Activated T-cell treated with anti-CD3 and anti-CD28 coated beads, Interleukin-2, amount 50 U/mL, for 24 hours (primary cell): Measurements from ENCODE around the gene STON2.

ENCODE experiments used
- DNase-seq: peaks from one replicate; pipeline ENCODE4 v3.0.0-alpha.2; 2020
- H3K27ac Mint-ChIP-seq: 2 replicates; pipeline ENCODE4 v1.8.0; 2020; ENCODE audit warnings: mild to moderate bottlenecking, mixed read lengths
- H3K27me3 Mint-ChIP-seq: 2 replicates; pipeline ENCODE4 v1.8.0; 2020; ENCODE audit warnings: mixed read lengths
- H3K36me3 Mint-ChIP-seq: 2 replicates; pipeline ENCODE4 v1.8.0; 2020; ENCODE audit warnings: low read depth, mixed read lengths
- H3K4me1 Mint-ChIP-seq: 2 replicates; pipeline ENCODE4 v1.8.0; 2020; ENCODE audit warnings: low read depth, mixed read lengths
- H3K4me3 Mint-ChIP-seq: 2 replicates; pipeline ENCODE4 v1.8.0; 2020; ENCODE audit warnings: mild to moderate bottlenecking, moderate library complexity, mixed read lengths
- H3K9me3 Mint-ChIP-seq: 2 replicates; pipeline ENCODE4 v1.8.0; 2020; ENCODE audit warnings: mixed read lengths

Gene STON2

DNA sequence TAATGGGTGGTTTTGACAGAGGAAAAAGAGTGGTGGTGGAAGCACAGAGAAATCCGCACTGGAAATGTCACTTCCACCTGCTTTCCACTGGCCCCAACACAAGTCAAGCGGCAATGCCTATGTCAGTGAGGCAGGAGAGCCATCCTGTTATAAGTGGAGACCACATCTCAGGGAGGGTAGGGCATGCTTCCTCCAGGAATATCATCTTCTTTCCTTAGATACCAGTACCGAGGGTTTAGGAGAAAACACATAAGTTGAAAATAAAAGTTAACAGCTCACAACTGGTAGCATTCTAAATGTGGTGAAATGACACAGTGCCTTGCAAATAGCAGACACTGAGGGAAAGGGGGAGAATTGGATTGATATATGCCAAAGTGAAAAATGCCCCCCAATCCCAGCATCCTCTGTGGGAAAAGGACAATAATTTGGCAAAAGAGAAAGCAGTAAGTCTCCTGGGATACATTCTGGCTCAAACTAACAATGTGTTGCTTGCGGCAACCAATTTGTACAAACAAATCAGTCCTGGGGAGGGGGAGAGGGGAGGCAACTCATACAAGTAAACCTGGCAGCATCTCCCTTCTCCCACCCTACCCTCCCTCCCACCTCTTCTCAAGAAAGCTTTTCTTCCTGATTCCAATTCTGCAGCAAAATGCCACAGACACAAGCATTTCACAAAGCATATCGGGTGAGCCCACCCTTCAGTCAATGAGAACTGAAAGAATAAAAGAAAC lies 57.1 kb downstream of the STON2 start:
- Mint-ChIP-seq H3K4me1 (no peaks in the 10 kb centered on the region), H3K27me3 (peaks cover 26% of the 10 kb centered on the region), H3K27ac (no peak overlapping the region), H3K36me3 (no peaks in the 10 kb centered on the region), H3K4me3 (no peak overlapping the region), H3K9me3 (no peaks in the 10 kb centered on the region)
- DNase-seq = no peak

DNA sequence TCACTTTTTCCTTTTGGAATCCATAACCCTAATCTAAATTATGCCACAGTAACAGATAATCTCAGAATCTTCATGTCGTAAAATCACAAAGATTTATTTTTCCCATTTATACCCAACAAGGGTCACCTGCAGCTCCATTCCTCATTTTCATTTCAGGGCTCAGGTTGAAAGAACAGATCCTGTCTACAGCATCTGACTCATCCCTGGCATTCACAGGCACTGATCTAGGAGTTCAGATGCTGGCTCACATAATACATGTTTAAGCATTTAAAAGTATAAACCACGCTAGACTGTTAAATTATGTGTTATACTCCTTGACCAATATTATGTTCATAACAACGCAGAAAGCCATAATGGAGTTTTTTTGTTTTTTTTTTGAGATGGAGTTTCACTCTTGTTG lies 58.3 kb downstream of the STON2 start:
- no peaks in the 10 kb centered on the region for H3K36me3 Mint-ChIP-seq
- no peaks in the 10 kb centered on the region for H3K4me1 Mint-ChIP-seq
- peaks cover 23% of the 10 kb centered on the region for H3K27me3 Mint-ChIP-seq
- no peak overlapping the region for H3K4me3 Mint-ChIP-seq
- no peak overlapping the region for H3K27ac Mint-ChIP-seq
- no peak for DNase-seq
- no peaks in the 10 kb centered on the region for H3K9me3 Mint-ChIP-seq

DNA sequence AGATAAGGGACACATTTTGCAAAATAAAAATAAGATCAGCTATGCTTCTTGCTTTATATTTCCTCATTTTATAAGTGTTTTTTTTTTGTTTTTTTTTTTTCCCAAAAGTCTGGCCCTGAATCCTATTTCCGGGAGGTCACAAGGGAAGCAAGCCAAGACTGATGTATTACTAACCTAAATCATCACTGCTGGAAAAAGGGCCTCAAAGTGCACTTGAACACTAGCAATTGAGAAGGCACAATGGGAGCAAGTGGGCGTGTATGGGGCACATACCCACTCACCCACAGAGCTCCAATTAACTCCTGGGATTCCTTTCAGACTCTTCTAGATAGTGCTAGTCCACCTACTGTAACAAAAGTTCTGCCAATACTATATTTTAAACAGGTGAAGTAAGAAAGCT lies 58.8 kb downstream of the STON2 start:
- Mint-ChIP-seq H3K36me3 (no peaks in the 10 kb centered on the region), H3K4me3 (no peak overlapping the region), H3K9me3 (no peaks in the 10 kb centered on the region), H3K4me1 (no peaks in the 10 kb centered on the region), H3K27ac (no peak overlapping the region), H3K27me3 (peaks cover 27% of the 10 kb centered on the region)
- DNase-seq = no peak

DNA sequence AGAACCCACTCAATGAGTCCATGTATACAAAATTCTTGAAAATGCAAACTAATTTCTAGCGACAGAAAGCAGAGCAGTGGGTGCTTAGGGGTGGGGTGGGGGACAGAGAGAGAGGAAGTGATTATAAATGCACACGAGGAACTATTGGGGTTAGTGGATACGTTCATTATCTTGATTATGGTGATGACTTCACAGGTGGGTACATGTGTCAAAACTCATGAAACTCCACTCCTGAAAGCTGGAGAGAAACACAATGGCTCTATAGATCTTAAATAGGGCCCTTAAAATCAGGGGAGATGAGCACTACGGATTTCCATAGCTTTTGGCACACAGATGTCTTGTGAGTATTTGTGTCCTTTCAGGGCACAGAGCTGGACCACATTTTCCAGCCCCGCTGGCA lies 59.9 kb downstream of the STON2 start:
- Mint-ChIP-seq H3K4me1 (no peaks in the 10 kb centered on the region), H3K9me3 (no peaks in the 10 kb centered on the region), H3K36me3 (no peaks in the 10 kb centered on the region), H3K27me3 (peaks cover 25% of the 10 kb centered on the region), H3K27ac (no peak overlapping the region), H3K4me3 (no peak overlapping the region)
- no peak for DNase-seq

DNA sequence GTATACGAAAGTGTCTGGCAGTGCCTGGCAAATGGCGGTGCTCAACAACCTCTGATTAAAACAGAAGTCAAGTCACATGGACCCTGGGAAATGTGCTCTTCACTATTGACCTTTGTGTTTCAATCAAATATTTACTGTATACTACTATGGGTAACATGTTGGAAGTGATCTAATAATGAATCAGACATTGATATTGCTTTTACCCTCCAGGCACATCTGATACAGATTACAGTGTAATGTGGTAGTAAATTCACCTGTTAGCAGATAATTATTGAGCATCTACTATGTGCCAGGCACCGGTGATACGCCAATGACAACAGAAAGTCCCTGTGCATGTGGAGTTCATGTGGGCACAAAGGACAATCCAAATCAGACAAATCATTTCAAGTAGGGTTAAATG lies 63.1 kb downstream of the STON2 start:
- Mint-ChIP-seq H3K36me3 (no peaks in the 10 kb centered on the region), H3K27ac (no peak overlapping the region), H3K9me3 (no peaks in the 10 kb centered on the region), H3K27me3 (peaks cover 16% of the 10 kb centered on the region), H3K4me3 (no peak overlapping the region), H3K4me1 (no peaks in the 10 kb centered on the region)
- DNase-seq = no peak

DNA sequence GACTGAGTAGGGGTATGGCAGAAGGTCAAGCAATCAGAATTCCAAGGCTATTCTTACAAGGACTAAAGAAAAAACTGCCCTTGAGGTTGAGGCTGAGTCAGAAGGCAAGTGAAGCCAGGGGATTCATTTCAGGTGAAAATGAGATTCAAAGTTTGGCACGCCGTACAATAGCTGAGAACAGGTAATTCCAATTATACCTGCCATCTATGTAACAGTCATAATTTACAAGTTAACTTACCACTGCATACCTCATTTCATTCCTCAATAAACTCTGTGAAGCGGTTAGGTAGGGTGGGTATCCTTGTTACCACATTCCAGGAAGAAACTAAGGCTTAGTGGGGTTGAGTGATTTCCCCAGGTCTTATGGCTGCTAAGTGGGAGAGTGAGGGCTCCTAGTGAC lies 64.1 kb downstream of the STON2 start:
- DNase-seq = no peak

DNA sequence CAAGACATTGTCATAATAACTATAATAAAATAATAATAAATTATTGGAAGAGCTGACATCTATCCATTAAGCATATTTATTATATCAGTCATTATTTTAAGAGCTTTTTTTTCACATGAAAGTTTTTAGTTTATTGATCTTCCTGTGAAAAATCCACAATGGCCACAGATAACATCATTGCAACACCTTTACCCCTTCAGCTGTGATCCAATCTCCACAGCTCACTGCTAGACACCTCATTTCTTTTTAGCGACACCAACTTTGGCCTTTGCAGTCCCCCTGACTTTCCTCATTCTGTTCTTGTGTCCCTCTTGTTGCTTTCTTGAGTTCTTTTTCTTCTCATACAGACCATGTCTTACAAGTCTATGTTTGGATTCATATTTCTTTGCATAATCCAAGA lies 67.4 kb downstream of the STON2 start:
- Mint-ChIP-seq H3K36me3 (no peaks in the 10 kb centered on the region), H3K27ac (no peak overlapping the region), H3K4me1 (no peaks in the 10 kb centered on the region), H3K27me3 (peaks cover 14% of the 10 kb centered on the region), H3K9me3 (no peaks in the 10 kb centered on the region), H3K4me3 (no peak overlapping the region)
- no peak for DNase-seq

More for the DNA sequence above, 64.1 kb downstream of the STON2 start:
- Mint-ChIP-seq H3K27me3 (peaks cover 14% of the 10 kb centered on the region), H3K27ac (no peak overlapping the region), H3K36me3 (no peaks in the 10 kb centered on the region), H3K9me3 (no peaks in the 10 kb centered on the region), H3K4me1 (no peaks in the 10 kb centered on the region), H3K4me3 (no peak overlapping the region)

DNA sequence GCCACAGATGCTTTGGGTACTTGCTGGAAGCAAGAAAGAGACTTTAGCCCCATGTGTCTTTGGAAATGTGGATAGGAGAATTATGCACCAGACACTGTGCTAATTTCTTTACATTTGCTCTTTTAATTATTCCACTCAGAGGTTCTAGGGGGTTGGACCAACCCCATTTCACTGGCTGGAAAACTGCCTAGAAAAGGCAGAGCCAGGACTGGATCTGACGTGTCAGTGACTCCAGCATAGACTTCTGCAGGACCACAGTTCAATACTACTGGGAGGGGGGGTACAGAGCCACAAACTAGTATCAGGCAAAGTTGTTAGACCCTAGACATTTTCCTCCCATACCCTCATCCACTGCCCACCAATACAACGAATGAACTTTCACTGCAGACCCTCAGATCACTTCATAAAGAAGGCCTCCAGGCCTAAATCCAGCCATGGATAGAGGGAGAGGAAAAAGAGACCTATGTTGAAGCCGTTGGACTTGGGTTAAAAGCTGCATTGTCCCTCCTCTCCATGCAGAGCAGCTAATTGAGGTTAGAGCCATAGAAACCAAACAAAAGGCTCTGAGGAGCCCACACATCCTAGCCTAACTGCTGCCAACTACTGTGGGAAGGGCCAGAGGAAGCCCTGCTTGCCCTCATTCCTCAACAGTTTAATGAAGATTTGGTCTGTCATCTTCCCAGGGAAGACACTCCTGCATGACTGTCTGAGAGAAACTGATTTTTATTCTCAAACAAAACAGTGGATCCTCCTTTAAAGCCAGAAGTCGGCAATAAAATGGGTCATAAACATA lies 68.7 kb downstream of the STON2 start:
- H3K36me3 Mint-ChIP-seq = no peaks in the 10 kb centered on the region
- H3K4me1 Mint-ChIP-seq = no peaks in the 10 kb centered on the region
- peaks cover 10% of the 10 kb centered on the region for H3K27me3 Mint-ChIP-seq
- DNase-seq = no peak
- no peak overlapping the region for H3K27ac Mint-ChIP-seq
- H3K4me3 Mint-ChIP-seq = no peak overlapping the region
- no peaks in the 10 kb centered on the region for H3K9me3 Mint-ChIP-seq

DNA sequence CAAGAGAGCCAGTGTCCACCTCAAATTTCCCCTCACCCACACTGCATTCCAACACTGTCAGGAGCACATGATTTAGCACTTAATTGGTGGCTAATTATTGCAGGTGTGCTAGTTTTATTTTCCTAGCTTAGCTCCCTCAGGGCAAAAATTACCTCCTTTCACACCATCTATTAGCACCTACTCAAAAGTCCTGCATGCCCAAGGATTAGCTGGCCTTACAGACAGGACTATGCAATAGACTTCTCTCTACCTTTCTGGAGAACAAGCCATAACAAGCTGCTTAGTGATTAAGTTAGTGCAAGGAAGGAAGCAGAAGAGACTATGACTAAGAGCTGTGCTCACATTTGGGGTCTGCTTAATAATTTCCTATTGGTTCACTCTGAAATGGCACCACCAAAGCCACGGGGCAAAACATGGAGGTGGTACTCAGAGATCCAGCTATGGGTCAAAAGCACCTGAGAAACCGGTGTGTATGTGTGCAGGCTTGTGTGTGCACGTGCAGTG lies 69.5 kb downstream of the STON2 start:
- no peaks in the 10 kb centered on the region for H3K36me3 Mint-ChIP-seq
- no peak overlapping the region for H3K27ac Mint-ChIP-seq
- no peaks in the 10 kb centered on the region for H3K9me3 Mint-ChIP-seq
- DNase-seq = no peak
- H3K27me3 Mint-ChIP-seq = peaks cover 11% of the 10 kb centered on the region
- no peaks in the 10 kb centered on the region for H3K4me1 Mint-ChIP-seq
- H3K4me3 Mint-ChIP-seq = no peak overlapping the region

DNA sequence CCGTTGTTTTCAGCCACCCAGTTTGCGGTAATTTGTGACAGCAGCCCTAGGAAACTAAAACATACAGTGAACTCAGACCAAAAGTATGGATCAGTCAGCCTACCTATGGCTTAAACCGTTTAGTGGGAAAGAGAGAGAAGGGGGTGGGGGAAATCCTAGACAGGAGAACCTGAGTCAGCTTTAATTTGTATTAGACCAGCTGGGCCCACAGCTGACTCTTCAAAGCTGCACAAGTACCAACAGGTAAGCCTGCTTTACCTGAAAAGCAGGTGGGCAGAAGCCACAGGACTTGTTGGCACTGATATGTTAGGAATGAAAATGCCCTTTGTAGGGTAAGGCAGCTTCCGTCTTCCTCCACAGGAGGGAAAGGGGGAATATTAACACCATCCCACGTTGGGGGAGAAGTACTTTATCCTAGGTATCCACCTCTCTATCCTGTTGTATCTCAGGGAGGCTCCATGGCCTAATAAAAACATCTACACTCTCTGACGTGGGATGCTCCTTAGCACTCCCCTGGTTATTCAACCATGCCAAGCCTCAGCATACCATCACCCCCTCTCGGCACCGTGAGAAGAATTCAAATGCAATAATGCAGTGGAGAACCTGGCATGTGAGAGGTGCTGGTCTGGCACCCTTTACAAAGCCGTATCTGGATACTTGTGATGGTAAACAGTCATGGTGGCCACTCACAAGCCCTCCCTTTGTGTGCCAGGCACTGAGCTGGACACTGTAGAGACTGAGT lies 70.3 kb downstream of the STON2 start:
- no peak for DNase-seq
- H3K27ac Mint-ChIP-seq = no peak overlapping the region
- no peaks in the 10 kb centered on the region for H3K9me3 Mint-ChIP-seq
- H3K4me3 Mint-ChIP-seq = no peak overlapping the region
- no peaks in the 10 kb centered on the region for H3K4me1 Mint-ChIP-seq
- no peaks in the 10 kb centered on the region for H3K36me3 Mint-ChIP-seq
- peaks cover 13% of the 10 kb centered on the region for H3K27me3 Mint-ChIP-seq

DNA sequence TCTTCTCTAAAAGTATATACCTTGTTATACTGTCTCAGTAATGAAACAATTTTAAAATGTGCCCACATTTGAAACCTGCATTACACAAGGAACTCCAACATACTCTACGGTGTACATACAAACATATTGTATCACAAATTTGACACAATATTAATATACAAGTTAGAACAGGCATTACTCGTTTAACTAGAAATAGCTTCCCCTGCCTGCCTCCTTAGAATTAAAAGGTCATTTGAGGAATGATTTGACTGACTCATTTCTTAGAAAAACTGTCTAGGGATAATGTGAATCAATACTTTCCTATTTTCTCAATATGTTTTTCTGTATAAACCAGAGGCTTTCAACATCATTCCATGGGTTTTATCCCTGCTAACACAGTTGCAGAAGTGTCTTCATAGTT lies 73.7 kb downstream of the STON2 start:
- no peaks in the 10 kb centered on the region for H3K9me3 Mint-ChIP-seq
- no peaks in the 10 kb centered on the region for H3K36me3 Mint-ChIP-seq
- no peaks in the 10 kb centered on the region for H3K4me1 Mint-ChIP-seq
- H3K27ac Mint-ChIP-seq = no peak overlapping the region
- peaks cover 8% of the 10 kb centered on the region for H3K27me3 Mint-ChIP-seq
- H3K4me3 Mint-ChIP-seq = no peak overlapping the region
- no peak for DNase-seq

DNA sequence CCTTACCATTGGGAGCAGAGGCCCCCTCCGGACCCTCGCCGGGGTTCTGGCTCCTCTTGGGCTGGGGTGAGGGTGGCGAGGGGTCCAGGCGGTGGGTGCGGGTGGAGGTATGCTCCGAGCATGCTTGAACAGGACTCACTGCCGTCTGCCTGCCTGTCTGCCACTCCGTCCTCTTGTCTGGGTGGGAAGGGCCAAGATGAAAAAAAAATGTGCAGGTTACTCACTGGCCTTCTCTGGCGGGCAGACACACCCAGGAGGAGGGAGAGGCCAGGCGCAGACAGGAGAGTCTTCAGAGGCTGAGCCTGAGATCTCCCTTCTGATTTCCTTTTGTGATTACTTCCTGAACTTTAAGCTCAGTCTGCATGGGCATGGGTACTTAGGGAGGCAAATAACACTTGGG lies 76.1 kb downstream of the STON2 start:
- no peaks in the 10 kb centered on the region for H3K36me3 Mint-ChIP-seq
- H3K27me3 Mint-ChIP-seq = peaks cover 5% of the 10 kb centered on the region
- no peak overlapping the region for H3K4me3 Mint-ChIP-seq
- no peak overlapping the region for H3K27ac Mint-ChIP-seq
- no peaks in the 10 kb centered on the region for H3K4me1 Mint-ChIP-seq
- no peaks in the 10 kb centered on the region for H3K9me3 Mint-ChIP-seq
- no peak for DNase-seq

DNA sequence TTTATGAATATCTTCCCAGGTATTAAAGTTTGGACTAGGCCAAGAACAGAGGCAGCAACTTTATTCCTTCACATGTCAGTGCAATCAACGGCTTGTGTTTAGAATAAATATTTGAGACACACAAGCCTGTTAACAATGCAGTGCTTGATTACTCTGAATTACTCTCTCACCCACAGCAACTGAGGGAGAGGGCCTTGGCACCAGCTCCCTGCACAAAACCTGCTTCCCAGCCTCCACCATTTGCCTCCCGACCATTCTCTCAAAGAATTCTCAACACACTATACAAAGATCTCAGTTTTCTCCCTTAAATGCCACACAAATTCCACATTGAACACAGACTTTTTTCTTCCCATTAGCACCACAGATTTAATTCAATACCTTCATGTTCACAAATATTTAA lies 77.0 kb downstream of the STON2 start:
- Mint-ChIP-seq H3K36me3 (no peaks in the 10 kb centered on the region), H3K27ac (no peak overlapping the region), H3K9me3 (no peaks in the 10 kb centered on the region), H3K27me3 (peaks cover 5% of the 10 kb centered on the region), H3K4me3 (no peak overlapping the region), H3K4me1 (no peaks in the 10 kb centered on the region)
- DNase-seq = no peak

DNA sequence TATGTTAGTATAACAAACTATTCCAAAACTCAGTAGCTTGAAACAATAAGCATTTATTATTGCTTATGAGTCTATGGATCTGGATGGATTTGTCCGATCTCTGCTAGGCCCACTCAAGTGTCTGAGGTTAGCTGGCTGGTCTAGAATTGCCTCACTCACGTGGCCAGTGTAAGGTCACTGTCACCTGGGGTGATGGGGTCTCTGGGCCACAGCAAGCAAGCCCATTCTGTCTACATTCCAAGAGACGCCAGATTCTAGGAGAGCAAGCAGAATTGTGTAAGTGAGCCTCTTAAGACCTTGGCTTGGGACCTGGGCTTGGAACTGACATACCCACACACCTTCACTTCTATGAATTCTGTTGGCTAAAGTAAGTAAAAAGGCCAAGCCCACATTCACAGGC lies 80.2 kb downstream of the STON2 start:
- H3K36me3 Mint-ChIP-seq = no peaks in the 10 kb centered on the region
- no peak overlapping the region for H3K27ac Mint-ChIP-seq
- H3K4me3 Mint-ChIP-seq = no peak overlapping the region
- no peaks in the 10 kb centered on the region for H3K9me3 Mint-ChIP-seq
- no peaks in the 10 kb centered on the region for H3K4me1 Mint-ChIP-seq
- no peaks in the 10 kb centered on the region for H3K27me3 Mint-ChIP-seq
- DNase-seq = no peak

DNA sequence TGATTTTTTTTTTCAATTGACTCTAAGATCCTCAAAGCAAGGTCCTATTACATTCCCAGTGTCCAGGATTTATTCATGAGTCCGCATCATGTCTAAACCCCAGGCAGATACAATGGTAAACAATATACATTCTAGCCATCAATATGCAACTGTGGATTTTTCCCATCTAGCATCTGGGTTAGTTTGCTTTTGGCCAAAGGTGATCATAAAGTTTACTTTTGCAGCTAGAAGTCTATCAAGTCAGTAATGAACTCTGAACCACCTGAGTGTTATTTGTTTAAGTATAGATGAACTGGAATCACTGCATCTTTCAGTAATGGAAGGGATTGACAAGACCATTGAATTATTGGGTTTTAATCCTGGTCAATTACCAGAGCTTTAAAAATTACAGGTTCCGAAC lies 80.8 kb downstream of the STON2 start:
- Mint-ChIP-seq H3K4me3 (no peak overlapping the region), H3K36me3 (no peaks in the 10 kb centered on the region), H3K9me3 (no peaks in the 10 kb centered on the region), H3K4me1 (no peaks in the 10 kb centered on the region), H3K27me3 (no peaks in the 10 kb centered on the region), H3K27ac (no peak overlapping the region)
- no peak for DNase-seq
